Endothelial cell of umbilical vein (primary cell): ENCODE measurements around the gene HSF2BP. TPM values are rescaled to one million over a fixed set of nuclear protein-coding genes. Genes with fewer than 3 reads are reported as not detected.

Experiments used
- BruUV-seq: library from RNA; stranded (reverse); fragments of 400-500 nt; replicated peaks from 2 replicates; lab custom pipeline; 2021; lab: Mats Ljungman, UMichigan
- CTCF ChIA-PET: fragments of 300-600, 350-600 bp; sonication (Branson Sonifier 250); formaldehyde crosslinking; loops from one replicate; lab custom pipeline; 2021; ENCODE audit warnings: antibody characterized with exemption, inconsistent platforms; lab: Charles Lee
- POLR2A ChIA-PET: fragments of 300-600, 350-600 bp; sonication (Branson Sonifier 250); formaldehyde crosslinking; loops from one replicate; lab custom pipeline; 2021; ENCODE audit warnings: antibody characterized with exemption, inconsistent platforms; lab: Charles Lee
- DNase-seq: peaks from one replicate; pipeline ENCODE4 v3.0.0-alpha.2; 2011; ENCODE audit warnings: low read depth, low spot score
- FAIRE-seq: peaks from 2 replicates; lab custom pipeline; 2011; peaks lifted over from hg19 to GRCh38; lab: Jason Lieb, UNC
- H2AFZ ChIP-seq: 2 replicates; pipeline ENCODE4 v1.6.0; 2012; ENCODE audit warnings: low read depth, low read length, control low read depth, inconsistent platforms
- H3K27ac ChIP-seq: 2 replicates; pipeline ENCODE4 v1.5.1; 2011; ENCODE audit warnings: low read depth, mild to moderate bottlenecking, control low read depth, low read length, moderate library complexity; ENCODE audit not compliant: insufficient read depth
- H3K27me3 ChIP-seq, 2 experiments: 2 replicates each; pipeline versions ENCODE4 v1.6.0 to v1.6.1; 2011; ENCODE audit warnings: low read length in 2 of 2, mixed read lengths in 1 of 2; ENCODE audit not compliant: control insufficient read depth in 2 of 2, insufficient read depth in 2 of 2
- H3K36me3 ChIP-seq, 2 experiments: 2 replicates in 1 of 2; 3 replicates in 1 of 2; pipeline ENCODE4 v1.5.1; 2011; ENCODE audit warnings: low read length in 2 of 2, mild to moderate bottlenecking in 1 of 2, moderate library complexity in 1 of 2; ENCODE audit not compliant: control insufficient read depth in 2 of 2, insufficient read depth in 2 of 2; ENCODE audit errors: extremely low read depth in 1 of 2
- H3K4me1 ChIP-seq: 3 replicates; pipeline ENCODE4 v1.5.1; 2011; ENCODE audit warnings: mild to moderate bottlenecking, low read length; ENCODE audit not compliant: control insufficient read depth, insufficient read depth; ENCODE audit errors: extremely low read depth
- H3K4me2 ChIP-seq: 2 replicates; pipeline ENCODE4 v1.6.1; 2011; ENCODE audit warnings: low read length, control low read depth, mixed read lengths; ENCODE audit not compliant: insufficient read depth
- H3K4me3 ChIP-seq, 3 experiments: fragments of 200-600 bp in 1 of 3; sonication (generic), shearing (Covaris generic) in 1 of 3; replicated peaks in 1 of 3; 2 replicates each; pipeline ENCODE4 v1.5.1; 2011 to 2016; ENCODE audit warnings: control low read depth in 3 of 3, low read length in 3 of 3, mild to moderate bottlenecking in 2 of 3, inconsistent platforms in 1 of 3, low read depth in 1 of 3, moderate library complexity in 1 of 3; ENCODE audit not compliant: insufficient read depth in 1 of 3
- H3K79me2 ChIP-seq: 2 replicates; pipeline ENCODE4 v1.6.0; 2012; ENCODE audit warnings: low read length, inconsistent platforms; ENCODE audit not compliant: control insufficient read depth, insufficient read depth
- H3K9ac ChIP-seq: replicated peaks from 2 replicates; pipeline ENCODE3; 2011; ENCODE audit warnings: low read length, control low read depth; ENCODE audit not compliant: insufficient read depth; ENCODE audit errors: extremely low read depth
- H3K9me1 ChIP-seq: replicated peaks from 3 replicates; pipeline ENCODE4 v1.6.0; 2011; ENCODE audit warnings: mild to moderate bottlenecking, low read length; ENCODE audit not compliant: control insufficient read depth, insufficient read depth; ENCODE audit errors: extremely low read depth
- H3K9me3 ChIP-seq: replicated peaks from 2 replicates; pipeline ENCODE4 v1.5.1; 2012; ENCODE audit warnings: low read length, inconsistent platforms; ENCODE audit not compliant: control insufficient read depth, insufficient read depth
- H4K20me1 ChIP-seq: replicated peaks from 2 replicates; pipeline ENCODE3; 2011; ENCODE audit warnings: mild to moderate bottlenecking, low read length; ENCODE audit not compliant: control insufficient read depth, insufficient read depth; ENCODE audit errors: extremely low read depth
- CTCF ChIP-seq, 2 donors: IDR thresholded peaks; 1 replicate in 1 of 2; 2 replicates in 1 of 2; pipeline ENCODE4 v1.5.1; 2011; ENCODE audit warnings: low read length in 2 of 2, mild to moderate bottlenecking in 2 of 2, moderate library complexity in 2 of 2, control low read depth in 1 of 2, inconsistent platforms in 1 of 2, low read depth in 1 of 2; ENCODE audit not compliant: insufficient read depth in 1 of 2; ENCODE audit errors: extremely low read depth in 1 of 2
- EZH2 ChIP-seq: IDR thresholded peaks from 2 replicates; pipeline ENCODE4 v1.6.1; 2012; ENCODE audit warnings: borderline replicate concordance, low read depth, mild to moderate bottlenecking, moderate library complexity, low read length, inconsistent platforms; ENCODE audit not compliant: severe bottlenecking
- FOS ChIP-seq: IDR thresholded peaks from 2 replicates; pipeline ENCODE4 v1.6.1; 2011; ENCODE audit warnings: mild to moderate bottlenecking, low read length, moderate library complexity, borderline replicate concordance; ENCODE audit not compliant: insufficient read depth
- GATA2 ChIP-seq: IDR thresholded peaks from 2 replicates; pipeline ENCODE4 v1.7.0; 2011; ENCODE audit warnings: low read depth, mild to moderate bottlenecking, moderate library complexity, mixed read lengths, low read length; ENCODE audit not compliant: insufficient read length, insufficient read depth
- JUN ChIP-seq: IDR thresholded peaks from 2 replicates; pipeline ENCODE4 v1.6.1; 2011; ENCODE audit warnings: borderline replicate concordance, low read depth; ENCODE audit not compliant: insufficient read length, insufficient read depth
- MAX ChIP-seq: IDR thresholded peaks from 2 replicates; pipeline ENCODE4 v1.6.1; 2011; ENCODE audit not compliant: insufficient read depth, insufficient read length
- MYC ChIP-seq: IDR thresholded peaks from one replicate; pipeline ENCODE4 v1.6.1; 2011; ENCODE audit warnings: mild to moderate bottlenecking, low read depth, low read length
- POLR2A ChIP-seq: IDR thresholded peaks from 2 replicates; pipeline ENCODE4 v1.6.1; 2012; ENCODE audit warnings: low read depth, mild to moderate bottlenecking, control low read depth, low read length
- POLR2AphosphoS5 ChIP-seq: IDR thresholded peaks from 2 replicates; pipeline ENCODE4 v1.6.1; 2012; ENCODE audit warnings: low read depth, mild to moderate bottlenecking, control low read depth, low read length, moderate library complexity; ENCODE audit not compliant: insufficient read depth
- dilution Hi-C: fragments of 300-500 bp; cut with MboI; formaldehyde crosslinking; loops from one replicate; pipeline ENCODE4 v1.15.0; 2019; ENCODE audit warnings: low sequenced_read_pairs; ENCODE audit not compliant: extremely low pct_ligation_motif_present
- intact Hi-C: fragments of 100-400 bp; cut with micrococcal nuclease; formaldehyde crosslinking; loops from one replicate; pipeline ENCODE4 v1.10.0; 2022
- polyA plus RNA-seq, 4 experiments: library from polyadenylated mRNA; depleted of rRNA in 3 of 4; stranded (reverse) in 3 of 4; unstranded in 1 of 4; fragments of >200 nt; gene quantifications; 2 replicates each; pipeline versions ENCODE4 v1.2.1 to v1.2.3, GENCODE V29; 2011 to 2012; ENCODE audit warnings: missing spikeins in 1 of 4
- total RNA-seq: library from RNA; stranded (reverse); gene quantifications from 2 replicates; pipeline ENCODE4 v1.2.3, GENCODE V29; 2021

Gene HSF2BP
- total and polyA plus RNA-seq, 2 donors (not counting 3 experiments of a cell fraction or from before 2014, with no cell fraction given) = 0.41 to 0.55 TPM

- no peaks in the 10 kb centered on the region for H4K20me1 ChIP-seq
- no peaks in the 10 kb centered on the region for H3K9me1 ChIP-seq
- ChIA-PET POLR2A (no interaction called here), CTCF (no interaction called here)
- no peak overlapping the region for H2AFZ ChIP-seq
- peaks cover 16% of the 10 kb centered on the region for H3K4me1 ChIP-seq
- no peak for FAIRE-seq
- no peak overlapping the region for H3K27ac ChIP-seq
- intact Hi-C loops (loop anchor here (10.0 kb wide), 1 partner anchor 109 kb away; the partner anchor contains the start of gene CSTB), dilution Hi-C loops (no loop called here)
- no TSS peak for BruUV-seq
- TF ChIP-seq FOS = no peak
- no peak for TF ChIP-seq EZH2
- TF ChIP-seq MAX = no peak
- TF ChIP-seq GATA2 = no peak
- TF ChIP-seq MYC = no peak
- no peak for TF ChIP-seq CTCF (IDR thresholded peaks at IDR 0.05; ENCODE audit: extremely low read depth in 1 of 2, insufficient read depth in 1 of 2, low read depth in 1 of 2, low read length in 2 of 2)
- TF ChIP-seq POLR2A = no peak
- TF ChIP-seq JUN = no peak
- TF ChIP-seq POLR2AphosphoS5 = no peak
- H3K79me2 ChIP-seq = peaks cover 88% of the 10 kb centered on the region
- H3K4me2 ChIP-seq = no peak overlapping the region
- no peaks in the 10 kb centered on the region for H3K27me3 ChIP-seq
- H3K9me3 ChIP-seq = no peaks in the 10 kb centered on the region
- H3K36me3 ChIP-seq = peaks cover 8 to 20% of the 10 kb centered on the region in 2 experiments
- no peak for DNase-seq
- no peak overlapping the region for H3K9ac ChIP-seq
- H3K4me3 ChIP-seq = no peak overlapping the region
Measured at GRCh38 chr21:43665879-43666278, 6.6 kb upstream of the HSF2BP start.
